GM18508 (cell line): ENCODE results near the gene SDCCAG8.

Source experiments
- ATAC-seq: cut with Tn5 transposase; IDR thresholded peaks from one replicate; pipeline ENCODE4 v1.9.1; 2021; ENCODE audit warnings: moderate number of reproducible peaks; ENCODE audit not compliant: insufficient read depth, unreplicated experiment

The SDCCAG8 gene

DNA sequence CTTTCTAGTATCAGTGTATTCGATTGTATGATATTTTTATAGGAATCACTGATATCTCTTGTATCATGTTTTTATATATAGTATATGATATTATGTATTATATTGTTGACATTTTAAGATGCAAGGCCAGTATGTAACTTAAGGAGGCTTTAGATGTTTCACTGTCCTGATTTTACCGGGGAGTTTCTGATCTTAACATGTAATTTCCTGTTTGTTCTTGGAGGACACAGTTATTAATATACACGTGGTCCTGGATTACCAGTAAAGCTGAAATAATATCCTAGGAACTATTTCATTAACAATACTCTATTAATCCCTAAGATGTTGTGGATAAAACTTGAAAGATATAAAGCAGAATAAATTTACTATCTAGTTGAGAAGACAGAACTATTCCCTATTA lies 19.5 kb downstream of the SDCCAG8 start:
- ATAC-seq, result no peak

DNA sequence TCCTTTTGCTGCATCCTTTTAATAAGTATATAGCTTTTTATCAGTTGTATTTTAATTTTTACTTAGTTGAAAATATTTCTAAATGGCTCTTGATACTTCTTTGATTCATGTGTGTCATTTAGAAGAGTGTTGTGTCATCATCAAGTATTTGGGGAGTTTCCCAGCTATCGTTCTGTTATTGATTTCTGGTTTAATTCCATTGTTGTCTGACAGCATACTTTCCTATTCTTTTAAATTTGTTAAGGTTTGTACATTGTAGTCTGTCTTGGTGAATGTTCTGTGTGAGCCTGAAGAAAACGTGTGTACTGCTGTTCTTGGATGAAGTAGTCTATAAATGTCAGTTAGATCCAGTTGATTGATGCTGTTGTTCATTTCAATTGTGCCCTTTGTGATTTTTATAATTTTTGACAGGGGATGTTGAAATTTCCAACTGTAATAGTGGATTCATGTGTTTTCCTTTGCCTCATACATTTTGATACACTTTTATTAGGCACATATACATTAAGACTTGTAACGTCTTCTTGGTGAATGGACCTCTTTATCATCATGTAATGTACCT lies 24.8 kb downstream of the SDCCAG8 start:
- ATAC-seq, result no peak

DNA sequence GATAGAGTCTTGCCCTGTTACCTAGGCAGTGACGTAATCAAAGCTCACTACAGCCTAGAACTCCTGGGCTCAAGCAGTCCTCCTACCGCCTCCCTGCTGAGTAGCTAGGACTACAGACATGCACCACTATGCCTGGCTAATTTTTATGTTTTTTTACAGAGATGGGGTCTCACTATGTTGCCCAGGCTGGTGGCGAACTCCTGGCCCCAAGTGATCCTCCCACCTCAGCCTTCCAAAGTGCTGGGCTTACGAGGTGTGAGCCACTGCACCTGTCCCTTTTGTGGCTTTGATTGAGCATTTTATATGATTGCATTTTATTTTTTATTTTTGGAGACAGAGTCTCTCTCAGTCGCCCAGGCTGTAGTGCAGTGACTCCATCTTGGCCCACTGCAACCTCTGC lies 25.8 kb downstream of the SDCCAG8 start:
- ATAC-seq, result no peak

DNA sequence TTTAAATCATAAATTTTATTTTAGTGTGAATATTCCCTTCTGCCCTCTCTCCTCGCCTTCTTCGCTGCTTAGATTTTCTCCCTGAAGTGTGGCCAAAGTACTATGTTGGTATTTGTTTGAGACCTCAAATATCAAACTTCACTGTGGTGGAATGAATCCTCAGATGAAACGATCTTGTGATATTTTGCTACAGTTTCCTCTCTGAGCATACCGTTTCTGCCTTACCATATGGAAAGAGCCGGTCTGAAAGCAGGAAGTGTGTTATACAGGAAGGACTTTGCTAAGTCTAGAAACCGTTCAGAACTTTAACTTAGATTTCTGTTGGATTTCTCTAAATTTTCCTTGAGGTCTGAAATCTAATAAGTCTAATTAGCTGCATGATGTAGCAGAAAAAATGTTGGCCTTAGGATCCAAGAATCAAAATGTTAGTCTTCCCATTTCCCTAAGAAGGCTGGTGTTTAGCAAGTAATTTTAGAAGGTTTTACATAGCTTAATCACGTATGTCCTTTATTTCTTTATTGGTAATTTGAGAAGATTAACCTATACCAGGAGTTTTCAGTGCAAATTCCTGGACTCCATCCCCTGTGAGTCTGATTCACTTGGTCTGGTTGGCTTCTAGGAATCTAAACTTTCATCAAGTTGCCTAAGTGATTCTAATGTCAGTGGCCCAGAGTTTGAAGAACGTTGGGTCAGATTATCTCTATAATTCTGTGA lies 30.7 kb downstream of the SDCCAG8 start:
- no peak for ATAC-seq

DNA sequence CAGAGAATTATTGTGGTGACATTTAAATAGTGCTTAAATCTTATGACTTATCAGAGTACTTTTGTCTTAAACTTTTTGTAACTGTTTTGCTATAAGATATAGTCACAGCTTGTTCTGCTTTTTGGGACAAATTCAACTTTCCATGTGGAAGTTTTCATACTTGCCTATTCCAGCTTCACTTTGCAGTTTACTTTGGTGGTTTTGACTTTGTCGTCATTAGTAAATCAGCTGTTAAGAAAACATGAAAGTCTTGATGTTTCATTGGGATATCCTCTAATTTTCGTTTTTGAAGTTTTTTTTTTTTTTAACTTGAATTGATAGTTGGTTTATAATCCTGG lies 31.3 kb downstream of the SDCCAG8 start:
- no peak for ATAC-seq

DNA sequence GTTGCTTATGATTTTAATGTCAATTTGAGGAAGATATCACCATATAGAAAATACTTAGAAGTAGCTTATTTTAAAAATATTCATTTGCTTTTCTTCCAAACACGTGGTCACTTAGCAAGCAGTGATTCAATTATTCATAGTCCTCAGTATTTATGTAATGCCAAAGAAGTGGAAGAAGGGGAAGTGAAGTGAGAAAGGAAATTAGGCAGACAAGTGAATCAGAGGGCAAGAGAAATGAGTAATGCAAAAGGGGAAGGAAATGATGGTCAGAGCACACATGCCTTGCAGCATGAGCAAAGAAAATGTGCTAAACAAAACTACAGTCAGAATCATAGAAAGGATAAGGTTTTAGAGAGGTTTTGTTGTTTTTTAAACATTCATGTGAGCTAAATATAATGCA lies 31.8 kb downstream of the SDCCAG8 start:
- ATAC-seq, result peak; percentile 91

DNA sequence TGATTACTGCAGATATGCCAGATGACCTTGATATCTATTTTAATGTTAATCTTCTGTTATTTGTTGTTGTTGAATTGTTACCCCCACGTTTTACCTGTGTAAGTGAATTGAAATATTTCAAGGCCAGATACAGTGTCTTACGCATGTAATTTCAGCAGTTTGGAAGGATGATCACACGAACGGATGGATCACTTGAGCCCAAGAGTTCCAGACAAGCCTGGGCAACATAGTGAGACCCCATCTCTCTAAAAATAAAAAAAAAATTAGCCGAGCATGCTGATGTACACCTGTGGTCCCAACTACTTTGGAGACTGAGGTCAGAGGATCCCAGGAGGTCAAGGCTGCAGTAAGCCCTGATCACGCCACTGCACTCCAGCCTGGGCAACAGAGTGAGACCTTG lies 32.2 kb downstream of the SDCCAG8 start:
- no peak for ATAC-seq

DNA sequence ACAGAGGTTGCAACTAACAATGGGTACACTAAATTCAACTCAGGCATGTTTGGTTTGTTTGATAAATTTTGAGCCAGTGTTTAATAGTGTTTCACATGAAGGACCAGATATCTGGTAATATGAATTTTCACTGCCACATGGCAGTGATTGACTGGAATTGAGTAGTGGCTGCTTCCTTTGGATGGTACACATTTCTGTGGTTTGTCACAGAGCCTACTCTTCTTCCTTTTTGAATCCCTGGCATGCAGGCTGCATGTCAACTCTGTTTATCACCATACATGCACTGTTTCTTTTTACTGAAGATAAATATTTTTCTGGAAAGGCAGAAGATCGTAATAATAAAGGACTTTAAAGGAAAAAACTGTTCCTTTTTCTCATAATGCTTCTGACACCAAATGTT lies 35.5 kb downstream of the SDCCAG8 start:
- ATAC-seq, result no peak

DNA sequence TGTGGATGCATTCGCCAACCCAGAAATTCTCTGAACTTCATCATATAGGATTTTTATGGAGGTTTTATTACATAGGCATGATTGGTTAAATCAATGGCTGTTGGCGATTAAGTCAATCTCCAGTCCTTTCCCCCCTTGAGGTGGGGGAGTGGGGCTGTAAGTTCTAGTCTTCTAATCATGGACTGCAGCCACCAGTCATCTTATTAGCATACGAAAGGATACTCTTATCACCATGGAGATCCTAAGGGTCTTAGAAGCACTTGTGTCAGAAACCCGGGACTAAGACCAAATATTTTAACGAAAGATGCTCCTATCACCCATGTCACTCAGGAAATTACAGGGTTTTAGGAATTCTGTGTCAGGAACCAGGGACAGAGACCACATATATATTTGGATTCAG lies 36.3 kb downstream of the SDCCAG8 start:
- no peak for ATAC-seq

DNA sequence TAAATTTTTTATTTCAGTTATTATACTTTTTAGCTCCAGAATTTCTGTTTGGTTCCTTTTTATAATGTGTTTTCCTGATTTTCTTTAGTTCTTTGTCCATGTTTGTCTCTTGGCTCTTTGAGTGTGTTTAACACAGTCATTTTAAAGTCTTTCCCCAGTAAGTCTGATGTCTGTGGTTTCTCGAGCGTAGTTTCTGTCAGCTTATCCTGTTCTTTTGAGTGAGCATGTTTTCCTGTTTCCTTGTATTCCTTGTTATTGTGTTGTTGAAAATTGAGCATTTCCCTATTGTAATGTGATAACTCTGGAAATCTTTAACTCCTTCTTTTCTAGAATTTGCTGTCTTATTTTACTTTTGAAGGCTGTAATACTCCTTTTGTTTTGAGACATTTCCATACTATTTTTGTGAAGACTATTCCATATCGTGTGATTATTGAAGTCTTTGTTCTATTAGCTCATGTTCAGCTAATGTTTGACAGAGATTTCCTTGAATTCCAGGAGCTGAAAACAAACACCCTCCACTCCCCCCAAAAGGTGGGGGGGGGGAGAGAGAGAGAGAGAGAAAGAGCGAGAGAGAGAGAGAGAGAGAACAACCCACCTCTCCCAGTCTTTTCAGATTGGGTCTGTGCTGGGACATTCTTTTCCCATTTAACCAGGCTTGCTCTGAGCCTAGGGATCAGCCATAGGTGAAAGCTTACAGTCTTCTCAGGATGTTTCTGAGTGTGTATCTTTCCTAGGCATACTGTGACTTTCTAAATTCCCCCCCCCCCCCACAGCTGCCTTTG lies 38.3 kb downstream of the SDCCAG8 start:
- ATAC-seq, result no peak

DNA sequence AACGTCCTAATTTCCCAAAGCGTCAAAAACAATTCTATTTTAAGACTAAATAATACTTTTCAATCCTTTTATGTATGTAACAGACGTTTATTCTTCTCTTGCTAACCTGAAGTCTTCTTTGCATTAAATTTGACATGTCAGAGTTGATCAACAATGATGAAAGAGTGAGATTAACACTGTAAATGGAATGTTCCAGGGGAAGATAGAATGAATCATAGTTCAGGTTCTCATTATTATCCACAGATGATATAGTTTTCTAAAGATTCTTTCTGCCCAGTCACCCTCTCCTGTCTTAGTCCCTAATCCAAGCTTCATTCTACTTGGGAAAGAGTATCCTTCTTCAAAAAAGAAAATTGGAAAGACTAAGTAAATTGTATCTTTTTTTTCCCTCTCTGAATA lies 38.9 kb downstream of the SDCCAG8 start:
- no peak for ATAC-seq

DNA sequence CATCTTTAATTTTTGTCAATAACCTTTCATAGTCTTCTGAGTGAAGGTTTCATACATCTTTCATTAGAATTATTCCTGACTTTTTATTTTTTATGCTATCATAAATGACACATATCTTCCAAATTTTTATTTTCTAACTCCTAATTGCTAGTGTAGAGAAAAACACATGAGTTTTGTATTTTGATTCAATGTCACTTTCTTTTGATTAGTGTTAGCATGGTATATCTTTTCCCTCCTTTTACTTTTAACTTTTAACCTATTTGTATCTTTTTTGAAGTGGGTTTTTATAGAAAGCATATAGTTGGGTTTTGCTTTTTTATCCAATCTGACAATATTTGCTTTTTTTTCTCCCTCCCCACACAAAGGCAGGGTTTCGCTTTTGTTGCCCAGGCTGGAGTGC lies 43.2 kb downstream of the SDCCAG8 start:
- no peak for ATAC-seq

DNA sequence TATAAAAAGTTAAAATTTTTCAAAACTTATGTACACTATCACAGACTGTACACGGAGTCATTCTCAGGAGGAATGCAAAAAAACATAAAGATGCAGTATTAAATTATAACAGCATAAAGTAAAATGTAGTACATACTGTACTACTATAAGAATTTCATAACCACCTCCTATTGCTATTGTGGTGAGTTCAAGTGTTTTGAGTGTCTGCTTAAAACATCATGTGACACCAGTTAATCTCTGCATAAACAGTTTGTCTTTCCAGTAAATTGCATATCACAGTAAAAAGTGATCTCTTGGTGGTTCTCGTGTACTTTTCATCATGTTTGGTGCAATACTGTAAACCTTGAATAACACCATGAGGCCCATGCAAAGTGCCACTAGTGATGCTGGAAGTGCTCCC lies 45.2 kb downstream of the SDCCAG8 start:
- no peak for ATAC-seq

DNA sequence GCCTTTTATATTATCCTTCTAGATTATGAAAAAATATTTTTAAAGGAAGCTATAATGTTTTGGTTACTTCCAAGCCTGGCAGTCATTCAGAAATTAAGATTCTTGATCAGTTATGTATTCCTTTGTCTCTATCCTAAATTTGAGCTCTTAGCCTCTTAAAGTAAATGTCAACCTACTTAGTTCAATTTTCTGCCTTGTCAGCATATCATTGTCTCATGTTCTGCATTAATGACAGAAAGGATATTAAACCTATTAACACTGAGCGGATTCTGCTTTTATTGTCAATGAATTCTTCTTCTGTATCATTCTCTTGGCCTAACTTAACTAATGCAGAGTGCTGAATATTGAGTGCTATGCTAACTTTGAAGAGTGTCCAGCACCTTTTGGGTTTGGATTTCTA lies 56.0 kb downstream of the SDCCAG8 start:
- no peak for ATAC-seq

DNA sequence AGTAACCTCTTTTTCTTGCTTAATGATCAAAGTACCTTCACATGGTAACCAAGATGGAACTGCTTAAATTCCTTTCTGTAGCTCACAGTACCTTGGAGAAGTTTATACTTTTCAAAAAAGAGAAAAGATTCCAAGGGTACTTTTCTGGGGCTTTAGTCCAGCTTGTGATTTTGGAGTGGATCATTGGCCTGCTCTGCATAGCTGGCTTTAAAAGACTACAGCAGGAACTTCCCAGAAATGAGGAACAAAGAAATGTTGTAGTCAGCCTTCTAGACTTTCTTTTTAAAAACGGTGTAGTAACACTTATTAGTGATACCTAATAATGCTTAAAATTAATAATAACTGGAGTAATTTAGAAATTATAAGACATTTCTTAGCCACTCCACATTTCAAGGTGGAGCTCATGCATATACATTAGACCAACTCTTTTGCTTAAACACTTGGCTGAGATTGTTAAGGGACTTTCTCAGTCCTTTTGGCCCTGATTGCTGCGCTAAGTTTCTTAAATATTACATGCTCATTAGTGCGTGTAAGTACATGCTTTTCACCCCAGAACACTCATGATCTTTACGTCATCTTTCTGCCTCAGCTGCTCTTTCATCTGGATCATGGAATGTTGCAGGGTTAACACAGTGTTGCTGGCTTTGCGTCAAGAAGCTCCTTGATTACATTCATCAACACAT lies 57.3 kb downstream of the SDCCAG8 start:
- ATAC-seq, result peak; percentile 20

DNA sequence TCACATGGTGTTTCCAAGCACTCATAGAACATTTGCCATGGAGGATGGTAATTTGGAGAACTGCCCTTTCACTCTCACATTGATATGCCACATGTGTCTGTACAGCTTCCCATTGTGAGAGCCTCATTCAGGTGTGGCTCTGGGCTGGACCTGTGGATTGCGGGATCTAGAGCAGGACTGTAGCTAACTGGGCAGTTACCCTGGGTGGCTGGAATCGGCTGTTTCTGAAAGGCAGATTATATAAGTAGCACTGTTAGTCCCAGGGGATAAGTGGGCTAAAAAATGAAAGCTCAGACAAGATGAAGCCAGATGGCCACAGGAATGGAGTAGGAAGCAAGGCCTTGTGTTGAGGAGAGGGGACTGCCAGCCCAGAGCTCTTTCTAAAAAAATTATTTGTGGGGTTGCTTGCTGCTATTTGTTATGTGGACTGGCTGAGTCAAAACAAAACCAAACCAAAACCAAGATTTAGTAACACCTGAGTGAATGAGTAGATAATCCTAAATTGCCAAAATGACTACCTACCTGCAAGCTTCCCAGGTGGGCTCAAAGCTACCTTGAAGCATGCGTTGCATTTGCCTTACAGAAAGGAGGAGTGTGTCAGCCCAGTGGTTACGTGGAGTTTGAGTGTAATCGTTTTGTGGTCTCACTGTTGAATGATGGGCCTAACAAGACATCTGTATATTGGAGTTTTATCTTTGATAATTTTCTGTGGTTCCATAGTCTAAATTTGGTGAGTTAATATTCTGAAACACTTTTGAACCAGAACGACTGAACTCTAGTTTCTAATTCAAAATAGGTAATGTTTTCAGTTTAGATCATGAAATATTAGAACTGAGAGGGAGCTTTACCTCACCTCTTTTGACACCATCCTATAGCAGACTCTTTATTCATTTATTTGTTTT lies 58.0 kb downstream of the SDCCAG8 start:
- ATAC-seq, result peak; percentile 80

DNA sequence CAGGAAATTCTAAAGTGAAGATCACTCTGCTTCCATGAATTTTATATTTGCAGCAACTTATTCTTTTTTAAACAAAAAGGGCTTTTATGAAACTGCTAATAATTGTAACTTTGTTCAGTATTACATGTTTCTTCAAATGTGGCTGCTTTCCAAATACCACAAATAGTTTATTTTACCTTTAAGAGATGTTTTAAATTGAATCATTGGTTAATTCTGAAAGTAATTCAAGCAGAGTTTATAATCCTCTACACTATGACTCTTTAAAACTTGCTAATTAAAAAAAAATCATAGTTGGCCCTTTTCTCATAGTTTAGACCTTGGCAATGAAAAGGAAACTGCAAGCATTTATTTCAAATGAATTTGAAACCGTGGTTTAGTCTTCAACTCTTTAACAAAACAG lies 59.6 kb downstream of the SDCCAG8 start:
- no peak for ATAC-seq

DNA sequence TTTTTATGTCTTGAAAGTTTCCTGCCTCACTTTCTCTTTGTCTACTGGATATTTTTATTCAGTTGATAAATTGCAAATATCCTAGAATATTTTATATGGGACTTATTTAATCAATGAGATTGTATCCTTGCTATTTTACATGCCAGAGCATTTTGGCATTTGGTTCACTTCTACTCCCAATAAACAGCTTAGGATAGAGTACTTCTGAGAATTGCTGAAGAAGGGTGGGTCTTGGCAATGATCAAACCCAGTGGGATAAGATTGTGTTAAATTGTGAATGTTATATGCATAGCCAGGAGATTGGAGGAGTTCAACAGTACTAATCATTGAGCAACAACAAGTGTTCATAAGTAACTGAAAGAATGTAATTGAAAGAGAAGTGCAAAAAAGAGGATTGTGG lies 60.1 kb downstream of the SDCCAG8 start:
- ATAC-seq, result no peak

DNA sequence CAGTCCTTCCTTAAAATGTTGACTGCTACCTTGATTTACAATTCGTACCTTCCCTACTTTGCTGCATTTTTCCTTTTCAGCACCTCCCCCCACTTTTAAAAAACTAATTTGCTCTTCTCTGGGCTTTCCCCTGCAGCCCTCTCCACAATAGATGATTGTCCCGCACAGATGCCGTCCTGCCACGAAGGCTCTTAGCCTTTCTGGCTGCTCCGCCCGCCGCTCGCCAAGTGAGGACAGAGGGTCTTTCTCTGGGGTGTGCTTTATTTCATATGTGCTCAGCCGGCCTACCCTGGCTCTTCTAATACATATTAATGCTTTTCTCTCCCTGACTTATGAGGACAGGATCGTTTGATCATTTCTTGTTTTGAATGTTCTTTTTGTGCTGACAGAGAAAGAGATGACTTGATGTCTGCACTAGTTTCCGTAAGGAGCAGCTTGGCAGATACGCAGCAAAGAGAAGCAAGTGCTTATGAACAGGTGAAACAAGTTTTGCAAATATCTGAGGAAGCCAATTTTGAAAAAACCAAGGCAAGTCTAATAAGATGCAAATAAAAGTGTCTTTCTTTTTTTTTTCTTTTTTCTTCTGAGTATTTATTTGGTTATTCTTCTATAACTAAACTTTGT lies 60.6 kb downstream of the SDCCAG8 start:
- ATAC-seq, result no peak

DNA sequence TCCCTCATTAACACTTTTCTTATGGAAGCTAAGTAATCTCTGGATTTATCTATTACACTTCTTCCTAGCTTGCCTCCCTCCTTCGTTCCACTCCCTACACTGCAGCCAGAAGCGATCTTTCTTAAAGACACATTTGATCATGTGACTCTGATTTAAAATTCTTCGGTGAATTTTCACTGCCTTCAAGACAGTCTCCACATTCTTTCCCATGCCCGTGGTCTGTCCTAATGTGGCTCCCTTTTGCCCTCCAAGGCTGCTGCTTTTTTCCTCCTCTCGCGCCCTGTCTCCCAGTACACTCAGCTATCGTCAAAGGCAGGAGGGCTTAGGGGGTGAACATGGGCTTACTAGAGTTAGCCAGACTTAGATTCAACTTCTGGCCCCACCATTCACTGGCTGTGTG lies 64.4 kb downstream of the SDCCAG8 start:
- no peak for ATAC-seq
